Activated T-helper 1 cell treated with anti-CD3 and anti-CD28 coated beads, Interleukin-2, amount 50 U/mL, for 16 hours (primary cell): ENCODE data around the gene ADRA2B.

Experiments
- DNase-seq, 2 donors: peaks; one replicate each; pipeline ENCODE4 v3.0.0-alpha.2; 2020; ENCODE audit warnings: low read depth in 1 of 2, low spot score in 1 of 2

ADRA2B gene

GRCh38 chr2:96138179-96139145, 22.1 kb upstream of the ADRA2B start, which contains the start of gene ASTL:
Gene ASTL, minus strand, starts transcription at chr2:96138502. Its CDS starts 66 bp downstream, at chr2:96138436.
- DNase-seq, result no peak

GRCh38 chr2:96137321-96138178, 21.2 kb upstream of the ADRA2B start:
- no peak for DNase-seq

GRCh38 chr2:96136129-96136720, 19.9 kb upstream of the ADRA2B start:
- DNase-seq, result no peak

GRCh38 chr2:96135621-96136020, 19.2 kb upstream of the ADRA2B start:
- DNase-seq, result no peak

GRCh38 chr2:96135171-96135570, 18.8 kb upstream of the ADRA2B start:
- DNase-seq, result no peak

- DNase-seq, result no peak
Measured at GRCh38 chr2:96134421-96134820, 18.1 kb upstream of the ADRA2B start.

GRCh38 chr2:96131813-96132745, 15.7 kb upstream of the ADRA2B start:
- DNase-seq, result no peak

GRCh38 chr2:96131152-96131812, 14.9 kb upstream of the ADRA2B start:
- peak in 1 of 2 donors; percentile 23 for DNase-seq

- DNase-seq, result no peak
Measured at GRCh38 chr2:96130483-96130882, 14.1 kb upstream of the ADRA2B start.

- DNase-seq, result no peak
Measured at GRCh38 chr2:96129528-96130120, 13.3 kb upstream of the ADRA2B start.

- DNase-seq, result no peak
Measured at GRCh38 chr2:96128456-96128855, 12.1 kb upstream of the ADRA2B start.

GRCh38 chr2:96124406-96125265, 8.3 kb upstream of the ADRA2B start:
- DNase-seq, result no peak

- no peak for DNase-seq
Measured at GRCh38 chr2:96123936-96124335, 7.6 kb upstream of the ADRA2B start.

GRCh38 chr2:96123290-96123689, 6.9 kb upstream of the ADRA2B start:
- DNase-seq, result no peak

GRCh38 chr2:96122391-96122790, 6.0 kb upstream of the ADRA2B start:
- DNase-seq, result no peak

- no peak for DNase-seq
Measured at GRCh38 chr2:96121414-96121813, 5.0 kb upstream of the ADRA2B start.

- no peak for DNase-seq
Measured at GRCh38 chr2:96120991-96121390, 4.6 kb upstream of the ADRA2B start.

GRCh38 chr2:96120091-96120720, 3.8 kb upstream of the ADRA2B start:
- no peak for DNase-seq
